ENCODE measurements around the gene LYPD6B.

GRCh38 chr2:149164296-149164695 is 125.8 kb downstream of the LYPD6B start:
- no peak for TF ChIP-seq EZH2 (IDR thresholded peaks at IDR 0.05; ENCODE audit: borderline replicate concordance, insufficient read depth, low read depth, low read length, poor library complexity, severe bottlenecking)
- no peak for TF ChIP-seq CTCF (IDR thresholded peaks at IDR 0.05)

Measured in B cell (primary cell).